NOMO-1 treated with DMSO at 0.1 percent for 48 hours (cell line): ENCODE data around the gene ZNF610.
"Not testable (repeated sequence)": the region's sequence is repeated elsewhere in the genome, so short reads cannot be mapped to it uniquely, and the experiment has no call there.

Experiments
- DNase-seq: peaks from one replicate; lab custom pipeline; 2025; ENCODE audit not compliant: unreplicated experiment; lab: John Stamatoyannopoulos, UW

Gene ZNF610

GRCh38 chr19:52336117-52336790 lies at the start of gene ZNF610:
Gene ZNF610 (plus strand): TSS chr19:52336243. CDS start chr19:52349173, 12,930 bp downstream.
- DNase-seq, result no peak

GRCh38 chr19:52286256-52286655 lies 49.8 kb upstream of the ZNF610 start:
- no peak for DNase-seq

GRCh38 chr19:52291781-52292180 lies 44.3 kb upstream of the ZNF610 start:
- DNase-seq, result no peak

- not testable (repeated sequence) for DNase-seq
These were observed 43.1 kb upstream of the ZNF610 start for GRCh38 chr19:52292946-52293345.

- no peak for DNase-seq
These were observed 39.7 kb upstream of the ZNF610 start for GRCh38 chr19:52296400-52296772.

GRCh38 chr19:52296773-52297600 lies 39.1 kb upstream of the ZNF610 start, which contains the start of gene ZNF480:
Gene ZNF480 (plus strand): TSS chr19:52297169. CDS start chr19:52300413, 3,244 bp downstream.
- peak; percentile 58 for DNase-seq

GRCh38 chr19:52297601-52298364 lies 38.3 kb upstream of the ZNF610 start:
- DNase-seq, result peak; percentile 7

GRCh38 chr19:52307275-52307674 lies 28.8 kb upstream of the ZNF610 start:
- DNase-seq, result no peak

- no peak for DNase-seq
These were observed 13.6 kb upstream of the ZNF610 start for GRCh38 chr19:52322429-52322828.

GRCh38 chr19:52331757-52332156 lies 4.3 kb upstream of the ZNF610 start:
- no peak for DNase-seq

- DNase-seq, result no peak
These were observed 301 bp upstream of the ZNF610 start for GRCh38 chr19:52335768-52336116.

- no peak for DNase-seq
These were observed 843 bp downstream of the ZNF610 start for GRCh38 chr19:52336791-52337381.

GRCh38 chr19:52339022-52339421 lies 3.0 kb downstream of the ZNF610 start:
- not testable (repeated sequence) for DNase-seq

- DNase-seq, result peak; percentile 22
These were observed 7.5 kb downstream of the ZNF610 start for GRCh38 chr19:52343548-52343947.

- DNase-seq, result no peak
These were observed 9.1 kb downstream of the ZNF610 start for GRCh38 chr19:52345162-52345561.

GRCh38 chr19:52351512-52351911 lies 15.5 kb downstream of the ZNF610 start:
- DNase-seq, result no peak

GRCh38 chr19:52366414-52366824 lies 30.4 kb downstream of the ZNF610 start:
- no peak for DNase-seq

- no peak for DNase-seq
These were observed 33.7 kb downstream of the ZNF610 start, which contains the start of gene ZNF880 for GRCh38 chr19:52369559-52370340. Gene ZNF880 (plus strand): TSS chr19:52369923. CDS start chr19:52369966, 43 bp downstream.

- DNase-seq, result no peak
These were observed 34.3 kb downstream of the ZNF610 start for GRCh38 chr19:52370341-52370710.

- DNase-seq, result no peak
These were observed 55.1 kb downstream of the ZNF610 start for GRCh38 chr19:52391135-52391534.
